Measurements from ENCODE around the gene PPP1CC.
"Not testable (repeated sequence)": the region's sequence is repeated elsewhere in the genome, so short reads cannot be mapped to it uniquely, and the experiment has no call there.

The PPP1CC gene

DNA sequence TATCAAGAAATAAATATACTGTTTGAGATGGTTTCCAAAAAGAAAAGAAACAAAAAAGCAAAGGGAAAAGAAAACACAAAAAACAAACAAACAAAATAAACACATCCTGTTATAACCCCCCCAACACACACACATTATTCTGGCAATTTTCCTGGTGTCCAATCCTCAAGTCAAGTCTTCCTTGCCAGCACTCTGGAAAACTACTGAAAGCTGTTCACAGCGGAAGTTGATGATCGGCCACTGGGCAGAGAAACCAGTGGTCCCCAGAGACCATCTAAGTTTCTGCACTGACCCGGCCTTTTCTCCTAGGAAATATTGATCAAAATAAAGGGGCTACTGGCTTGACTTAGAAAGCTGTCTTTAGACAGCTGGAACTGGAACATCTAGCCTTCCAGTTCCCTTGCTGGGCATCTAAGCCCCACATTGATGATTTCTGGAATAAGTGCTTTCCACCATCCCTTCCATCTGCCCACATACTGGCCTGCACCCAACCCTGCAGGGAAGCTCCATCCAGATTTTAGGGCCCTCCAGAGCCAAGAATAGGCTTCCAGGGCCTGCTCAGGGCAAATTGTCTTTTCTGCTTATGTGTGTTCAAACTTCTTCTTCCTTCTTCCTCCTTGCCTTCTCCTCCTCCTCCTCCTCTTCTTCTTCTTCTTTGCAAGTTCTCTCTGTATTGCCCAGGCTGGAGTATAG lies 11.6 kb upstream of the PPP1CC start:
- DNase-seq (ENCODE audit: low spot score): no peak

DNA sequence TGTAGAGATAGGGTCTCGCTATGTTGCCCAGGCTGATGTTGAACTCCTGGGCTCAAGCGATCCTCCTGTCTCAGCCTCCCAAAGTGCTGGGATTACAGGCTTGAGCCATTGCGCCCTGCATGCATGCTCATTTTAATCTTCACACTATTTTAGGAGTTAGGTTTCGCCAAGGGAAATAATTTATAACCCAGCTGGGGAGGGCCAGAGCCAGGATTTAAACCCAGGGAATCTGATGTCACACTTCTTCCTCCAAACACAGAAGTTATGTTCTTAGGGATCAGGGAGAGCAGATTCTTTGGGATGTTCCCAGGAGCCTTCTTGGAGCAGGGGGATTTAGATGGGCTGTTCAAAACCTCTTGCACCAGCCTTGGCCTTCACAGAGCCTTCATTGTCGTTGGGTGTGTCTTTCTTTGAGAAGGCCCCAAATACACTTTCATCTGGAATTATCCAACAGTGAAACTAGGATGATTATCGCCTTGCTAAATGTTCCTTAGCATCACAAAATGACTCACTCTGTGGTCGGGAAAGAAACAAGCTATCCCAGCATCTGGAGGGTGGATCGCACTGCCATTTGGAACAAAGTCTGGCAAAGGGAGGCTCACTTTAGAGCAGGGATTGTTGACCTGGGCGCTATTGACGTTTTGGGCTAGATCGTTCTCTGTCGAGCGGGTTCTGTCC lies 8.2 kb upstream of the PPP1CC start:
- DNase-seq (ENCODE audit: low spot score): no peak

DNA sequence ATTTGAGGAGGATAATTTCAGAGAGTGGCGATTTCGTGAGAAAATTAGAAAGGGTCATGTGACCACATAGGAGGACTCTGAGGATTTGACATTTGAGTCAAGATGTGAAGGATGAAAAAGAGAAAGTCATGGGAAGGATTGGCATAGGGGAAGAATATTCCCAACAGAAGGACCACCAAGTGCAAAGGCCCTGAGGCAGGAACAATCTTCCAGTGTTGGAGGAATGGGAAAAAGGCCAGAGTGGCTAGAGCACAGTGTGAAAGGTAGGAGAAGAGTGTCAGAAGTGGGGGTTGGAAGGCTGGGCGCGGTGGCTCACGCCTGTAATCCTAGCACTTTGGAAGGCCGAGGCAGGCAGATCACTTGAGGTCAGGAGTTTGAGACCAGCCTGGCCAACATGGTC lies 3.9 kb upstream of the PPP1CC start:
- DNase-seq (ENCODE audit: low spot score): no peak

DNA sequence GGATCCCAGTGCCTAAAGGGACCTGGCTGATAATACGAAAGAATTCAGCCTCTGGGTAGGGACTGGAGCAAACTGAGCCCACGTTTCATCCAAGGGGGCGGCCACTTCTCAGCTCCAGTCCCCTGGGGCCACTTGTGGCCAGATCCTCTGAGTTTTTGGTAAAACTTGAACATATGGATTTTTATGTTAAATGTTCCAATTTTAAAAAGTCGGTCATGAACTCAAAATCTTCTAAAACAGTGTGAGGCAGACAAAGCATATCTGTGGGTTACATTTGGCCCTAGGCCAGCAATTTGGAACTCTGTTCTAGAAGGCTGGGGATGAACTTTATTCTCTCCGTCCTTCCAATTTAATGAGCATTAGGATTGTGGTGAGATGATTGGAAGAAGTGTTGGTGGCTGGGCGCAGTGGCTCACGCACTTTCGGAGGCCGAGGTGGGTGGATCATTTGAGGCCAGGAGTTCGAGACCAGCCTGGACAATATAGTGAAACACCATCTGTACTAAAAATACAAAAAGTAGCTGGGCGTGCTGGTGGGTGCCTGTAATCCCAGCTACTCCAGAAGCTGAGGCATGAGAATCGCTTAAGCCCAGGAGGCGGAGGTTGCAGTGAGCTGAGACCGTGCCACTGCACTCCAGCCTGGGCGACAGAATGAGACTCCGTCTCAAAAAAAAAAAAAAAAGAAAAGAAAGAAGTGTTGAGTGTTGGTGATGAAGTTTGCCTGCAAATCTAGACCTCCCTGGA lies 3.0 kb upstream of the PPP1CC start:
- DNase-seq (ENCODE audit: low spot score): no peak

DNA sequence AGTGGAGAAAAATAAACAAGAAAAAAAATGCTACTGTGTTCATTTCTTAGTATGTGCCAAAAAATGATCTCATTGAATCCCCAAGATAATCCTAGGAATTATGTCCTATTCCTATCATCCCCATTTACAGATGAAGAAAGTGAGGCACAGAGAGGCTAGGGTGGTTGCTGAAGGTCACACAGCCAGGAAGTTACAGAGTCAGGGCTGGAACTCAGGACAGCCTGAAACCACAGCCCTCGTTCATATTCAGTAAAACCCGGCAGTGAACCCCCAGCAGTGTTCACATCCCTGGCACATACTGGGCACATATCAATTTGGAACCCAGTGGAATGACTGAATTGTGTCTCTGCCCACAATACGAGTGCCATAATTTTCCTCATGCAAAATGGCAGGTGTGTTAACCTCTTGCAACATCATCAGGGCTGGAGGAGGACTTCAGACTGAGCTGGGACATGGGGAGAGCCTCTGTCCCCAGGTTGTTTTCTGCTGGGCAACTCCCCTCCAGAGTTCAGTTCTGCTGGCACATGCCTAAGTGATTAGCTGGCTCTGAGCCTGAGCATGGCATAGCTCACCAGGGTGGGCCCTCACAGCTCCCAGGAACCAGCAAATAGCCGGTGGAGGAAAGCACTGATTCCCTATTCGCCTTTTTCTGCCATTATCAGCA lies 2.0 kb upstream of the PPP1CC start:
- DNase-seq (ENCODE audit: low spot score): no peak

DNA sequence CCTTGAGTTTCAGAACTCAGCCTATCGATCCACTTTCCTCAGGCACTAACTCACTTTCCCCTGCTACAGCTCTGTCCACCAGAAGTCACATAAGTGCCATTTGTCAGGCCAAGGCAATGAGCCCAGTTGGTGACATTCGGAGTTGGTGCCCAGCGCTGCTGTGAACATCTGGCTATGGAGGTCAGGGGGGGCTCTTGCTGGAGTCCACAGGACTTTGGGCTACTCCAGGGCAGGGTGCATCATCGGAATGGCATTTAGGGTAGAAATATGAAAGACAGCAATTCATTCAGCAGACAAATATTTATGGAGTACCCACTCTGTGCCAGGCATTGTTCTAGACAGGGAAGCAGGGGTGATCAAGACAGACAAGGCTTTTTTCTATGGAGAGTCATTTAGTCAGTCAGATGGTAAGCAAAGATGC lies 1.5 kb upstream of the PPP1CC start:
- no peak for DNase-seq (ENCODE audit: low spot score)

DNA sequence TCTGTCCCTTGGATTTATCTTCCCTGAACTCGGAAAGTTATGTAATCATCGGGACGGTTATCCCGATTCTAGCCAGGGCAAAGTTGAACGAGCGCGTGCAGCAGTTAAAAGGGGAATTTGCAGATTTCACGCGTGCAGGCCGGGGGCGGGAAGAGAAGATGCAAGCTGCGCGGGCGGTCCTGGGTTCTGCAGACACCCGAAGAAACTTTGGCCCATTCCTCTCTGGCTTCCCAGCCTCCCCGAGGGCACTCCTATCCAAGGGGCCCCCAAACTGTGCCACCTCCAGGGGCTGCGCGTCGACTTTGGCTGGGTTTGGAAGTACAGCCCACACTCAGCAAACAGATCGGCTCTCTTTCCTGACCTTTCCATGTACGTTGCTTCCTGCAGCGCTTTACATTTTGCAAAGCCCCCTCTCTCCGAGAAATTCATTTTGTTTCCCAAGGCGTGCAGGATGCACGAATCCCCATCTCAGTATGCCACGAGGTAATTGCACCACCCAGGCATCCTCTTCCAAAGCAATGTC lies 941 bp upstream of the PPP1CC start:
- no peak for DNase-seq (ENCODE audit: low spot score)

DNA sequence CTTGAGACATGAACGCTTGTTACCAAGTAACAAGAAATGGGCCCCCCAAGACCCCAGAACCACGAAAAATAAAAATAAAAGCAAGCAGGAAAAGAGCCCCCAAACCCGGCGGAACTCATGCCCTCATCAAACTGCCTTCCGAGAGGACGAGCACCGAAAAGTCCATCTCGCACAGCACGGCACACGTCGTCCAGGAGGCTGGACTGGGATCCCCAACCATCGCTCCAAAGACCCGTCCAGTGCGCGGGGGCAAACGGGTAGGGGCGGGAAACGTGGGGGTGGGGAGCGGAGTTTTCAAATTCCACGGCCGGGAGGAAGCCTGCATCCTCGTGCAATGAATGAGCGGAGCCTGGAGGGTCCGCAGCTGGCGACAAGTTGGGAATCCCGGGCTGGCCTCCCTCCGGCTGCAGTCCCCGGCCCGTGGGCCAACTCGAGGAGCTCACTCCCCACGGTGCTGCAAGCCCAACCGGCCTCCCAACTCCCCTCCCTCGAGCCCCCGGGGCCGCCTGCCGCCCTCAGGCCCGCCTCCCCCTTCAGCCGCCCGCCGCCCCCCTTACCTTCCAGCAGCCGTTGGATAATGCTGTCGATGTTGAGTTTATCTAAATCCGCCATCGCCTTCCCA lies 484 bp downstream of the PPP1CC start:
- DNase-seq (ENCODE audit: low spot score): no peak

DNA sequence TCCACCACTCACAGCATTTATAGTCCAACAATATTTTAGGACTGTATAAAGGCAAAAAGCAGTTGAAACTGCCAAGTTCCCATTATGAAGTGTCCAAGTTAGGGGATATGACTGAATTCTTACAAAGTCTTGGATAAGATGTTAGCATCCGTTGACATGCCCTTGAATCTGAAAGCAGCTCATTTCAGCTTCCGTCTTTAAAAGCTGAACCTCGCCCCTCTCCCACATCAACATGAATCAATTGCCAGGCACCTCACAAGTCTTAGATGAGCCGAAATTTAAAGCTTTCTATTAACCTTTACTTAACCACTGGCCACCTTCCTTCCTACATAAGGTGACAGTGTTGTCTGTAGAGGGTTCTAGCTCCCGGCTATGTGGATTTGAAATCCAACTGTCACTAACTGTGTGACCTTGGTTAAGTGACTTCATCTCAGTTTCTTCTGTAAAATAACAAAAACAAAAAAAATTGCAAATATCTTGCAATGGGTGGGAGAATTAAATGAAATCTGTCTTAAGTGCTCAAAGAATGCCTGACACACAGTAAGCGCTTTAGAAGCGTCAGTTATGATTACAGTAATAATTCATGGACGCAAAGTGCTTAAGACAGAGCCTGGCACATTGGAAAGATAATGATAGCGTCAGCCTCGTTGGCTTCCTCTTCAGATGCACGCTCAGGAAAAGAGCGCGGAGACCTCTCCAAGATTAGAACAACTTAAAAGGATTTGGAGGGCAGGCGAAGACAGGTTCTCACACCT lies 1.2 kb downstream of the PPP1CC start:
- DNase-seq (ENCODE audit: low spot score): peak; percentile 34

DNA sequence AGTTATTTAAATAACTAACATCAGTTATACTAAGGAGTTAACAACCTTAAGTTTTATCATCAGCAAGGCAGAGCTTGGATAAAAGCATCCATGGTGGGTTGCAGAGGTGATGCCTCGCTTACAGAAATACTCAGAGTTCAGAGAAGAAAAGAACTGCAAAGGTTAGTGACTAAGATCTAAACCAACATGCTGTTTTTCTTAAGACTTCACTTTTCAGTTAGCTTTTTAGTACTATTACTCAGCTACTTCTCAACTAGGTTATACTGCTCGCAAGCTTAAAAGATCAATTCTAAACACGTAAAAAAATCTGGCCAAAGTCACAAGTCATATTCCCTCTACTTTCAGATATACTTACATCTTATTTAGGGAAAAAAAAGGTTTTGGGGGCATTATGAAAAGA lies 2.8 kb downstream of the PPP1CC start:
- peak; percentile 41 for DNase-seq (ENCODE audit: low spot score)

DNA sequence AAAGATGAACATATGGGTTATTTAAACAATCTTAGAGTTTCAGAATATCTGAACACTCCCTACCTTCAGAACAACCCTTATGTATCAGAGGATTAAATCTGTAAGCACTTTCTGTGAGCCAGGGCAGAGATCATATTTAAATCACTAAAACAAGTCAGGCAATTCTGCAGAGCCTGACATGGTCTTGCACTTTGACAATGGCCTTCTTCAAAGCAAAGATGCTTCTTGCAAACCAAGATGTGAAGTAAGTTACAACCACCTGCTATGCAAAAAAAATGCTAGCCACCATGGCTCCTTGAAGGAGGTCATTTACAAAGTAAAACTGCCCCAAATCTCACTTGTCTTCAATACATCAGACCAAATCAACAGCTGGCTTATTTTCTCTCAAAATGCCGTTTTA lies 3.2 kb downstream of the PPP1CC start:
- DNase-seq (ENCODE audit: low spot score): no peak

DNA sequence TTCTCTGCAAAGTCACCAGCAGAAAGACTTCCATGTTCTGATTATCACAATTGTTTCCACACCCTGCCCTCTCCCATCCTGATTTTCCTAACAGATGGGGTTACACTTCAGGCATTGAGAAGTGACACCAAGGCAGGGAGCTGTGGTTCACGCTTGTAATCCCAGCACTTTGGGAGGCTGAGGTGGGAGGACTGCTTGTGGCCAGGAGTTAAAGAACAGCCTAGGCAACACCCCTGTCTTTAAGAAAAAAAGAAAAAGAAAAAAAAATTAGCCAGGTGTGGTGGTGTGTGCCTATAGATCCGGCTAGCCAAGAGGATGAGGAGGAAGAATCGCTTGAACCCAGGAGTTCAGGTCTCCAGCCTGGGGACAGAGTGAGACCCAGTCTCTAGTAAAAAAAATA lies 5.2 kb downstream of the PPP1CC start:
- no peak for DNase-seq (ENCODE audit: low spot score)

DNA sequence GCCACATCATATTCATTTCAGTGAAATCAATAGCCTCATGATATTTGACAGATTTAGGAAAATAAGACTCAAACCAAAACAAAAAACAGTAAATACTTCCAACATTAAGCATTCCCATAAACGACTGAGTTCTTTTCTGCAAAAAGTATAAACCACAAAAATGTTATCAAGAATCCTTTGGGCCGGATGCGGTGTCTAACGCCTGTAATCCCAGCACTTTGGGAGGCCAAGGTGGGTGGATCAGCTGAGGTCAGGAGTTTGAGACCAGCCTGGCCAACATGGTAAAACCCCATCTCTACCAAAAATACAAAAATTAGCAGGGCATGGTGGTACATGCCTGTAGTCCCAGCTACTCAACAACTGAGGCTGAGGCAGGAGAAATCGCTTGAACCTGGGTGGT lies 5.7 kb downstream of the PPP1CC start:
- DNase-seq (ENCODE audit: low spot score): not testable (repeated sequence)

DNA sequence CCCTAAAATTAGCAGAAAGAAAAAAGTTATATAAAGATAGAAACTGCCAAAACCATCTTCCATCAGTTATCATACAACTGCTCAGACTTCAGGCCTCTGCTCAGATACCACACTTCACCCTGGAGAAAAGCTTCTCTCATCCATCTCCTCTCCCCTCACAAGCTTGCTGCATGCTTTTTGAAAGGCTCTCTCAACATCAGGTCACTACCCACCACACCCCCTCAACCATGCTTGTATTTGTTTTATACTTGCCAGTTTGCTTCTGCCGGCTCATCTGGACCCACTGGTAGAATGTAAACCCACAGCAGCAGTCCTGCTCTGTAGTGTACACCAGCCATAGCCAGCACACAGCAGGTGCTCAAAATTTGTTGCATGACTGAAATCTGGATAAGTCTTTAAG lies 8.8 kb downstream of the PPP1CC start:
- DNase-seq (ENCODE audit: low spot score): no peak

DNA sequence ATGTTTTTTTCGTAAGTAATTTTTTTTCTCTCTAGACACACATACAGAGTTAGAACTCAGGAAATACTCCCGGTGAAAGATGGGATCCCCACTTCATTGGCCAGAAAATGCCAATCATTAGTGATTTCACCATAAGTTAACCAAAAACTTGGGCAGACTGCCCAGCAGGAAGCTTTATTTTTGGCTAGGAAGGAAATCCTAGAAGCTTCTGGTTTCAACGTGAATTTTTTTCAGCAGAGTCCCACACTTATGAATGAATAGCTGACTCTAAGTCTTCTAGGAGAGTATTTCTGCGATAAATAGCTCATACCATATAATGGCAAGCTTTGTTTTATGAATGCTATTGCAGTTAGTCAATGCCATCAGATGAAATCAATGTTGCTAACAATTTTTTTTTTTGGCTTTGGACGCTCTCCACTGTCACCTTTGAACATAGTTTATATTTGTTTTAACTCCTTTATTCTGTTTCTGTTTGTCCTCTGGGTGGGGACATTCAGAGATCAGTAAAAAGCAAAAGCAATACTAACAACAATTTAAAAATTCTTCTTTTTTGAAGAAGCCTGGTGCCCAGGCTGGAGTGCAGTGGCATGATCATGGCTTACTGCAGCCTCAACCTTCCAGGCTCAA lies 9.5 kb downstream of the PPP1CC start:
- no peak for DNase-seq (ENCODE audit: low spot score)

DNA sequence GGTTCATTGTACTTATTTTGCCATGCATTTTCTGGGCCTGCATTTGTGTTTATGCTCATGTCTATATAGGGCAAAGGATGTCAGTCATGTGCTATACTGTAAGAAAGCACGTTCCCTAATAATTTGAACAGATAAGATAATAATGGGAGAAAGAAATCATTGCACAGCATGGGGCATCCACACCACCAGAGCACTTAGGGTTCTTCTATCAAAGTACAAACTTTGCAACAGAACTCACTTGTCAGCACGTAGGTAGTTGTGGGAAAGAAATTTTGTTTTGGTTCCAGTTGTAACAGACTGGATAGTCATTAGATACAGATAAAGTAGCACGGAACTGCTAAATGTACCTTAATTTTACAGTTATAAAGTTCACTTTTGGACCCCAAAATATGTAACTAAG lies 10.1 kb downstream of the PPP1CC start:
- DNase-seq (ENCODE audit: low spot score): no peak

DNA sequence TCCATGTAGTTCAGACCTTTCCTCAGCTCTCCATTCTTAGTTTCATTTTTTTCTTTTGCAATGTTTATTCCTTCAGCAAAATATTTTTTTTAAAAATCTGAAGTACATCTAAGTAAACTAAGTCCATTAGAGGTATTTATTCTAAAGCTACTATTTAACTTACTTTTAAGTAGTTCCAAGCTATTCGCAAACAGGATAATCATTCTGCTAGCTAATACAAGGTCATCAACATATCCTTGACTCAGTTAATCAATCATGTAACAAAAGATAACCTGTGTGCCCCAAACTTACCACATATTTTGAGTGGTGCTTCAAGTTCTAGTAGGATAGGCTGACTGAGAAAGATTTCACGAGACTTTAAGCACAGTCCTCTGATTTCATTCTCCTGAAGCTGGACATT lies 11.2 kb downstream of the PPP1CC start:
- DNase-seq (ENCODE audit: low spot score): no peak

DNA sequence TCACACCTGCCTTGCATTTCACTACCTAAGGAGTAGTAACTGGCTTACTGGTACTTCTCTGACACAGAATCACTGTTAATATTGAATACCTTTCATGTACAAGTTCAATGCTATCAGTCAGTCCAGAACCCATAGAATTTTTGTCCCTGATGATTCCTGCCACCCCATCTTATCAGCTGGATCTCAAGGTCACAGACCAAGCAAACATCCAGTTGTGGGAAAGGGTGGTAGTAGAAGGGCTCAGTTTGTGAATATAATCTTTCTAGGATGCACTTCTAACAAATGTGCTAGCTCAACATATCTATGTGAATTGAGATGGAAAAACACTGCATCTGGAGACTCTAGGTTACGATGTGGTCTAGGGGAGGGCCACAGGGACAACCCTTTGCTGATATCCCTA lies 14.1 kb downstream of the PPP1CC start:
- no peak for DNase-seq (ENCODE audit: low spot score)

DNA sequence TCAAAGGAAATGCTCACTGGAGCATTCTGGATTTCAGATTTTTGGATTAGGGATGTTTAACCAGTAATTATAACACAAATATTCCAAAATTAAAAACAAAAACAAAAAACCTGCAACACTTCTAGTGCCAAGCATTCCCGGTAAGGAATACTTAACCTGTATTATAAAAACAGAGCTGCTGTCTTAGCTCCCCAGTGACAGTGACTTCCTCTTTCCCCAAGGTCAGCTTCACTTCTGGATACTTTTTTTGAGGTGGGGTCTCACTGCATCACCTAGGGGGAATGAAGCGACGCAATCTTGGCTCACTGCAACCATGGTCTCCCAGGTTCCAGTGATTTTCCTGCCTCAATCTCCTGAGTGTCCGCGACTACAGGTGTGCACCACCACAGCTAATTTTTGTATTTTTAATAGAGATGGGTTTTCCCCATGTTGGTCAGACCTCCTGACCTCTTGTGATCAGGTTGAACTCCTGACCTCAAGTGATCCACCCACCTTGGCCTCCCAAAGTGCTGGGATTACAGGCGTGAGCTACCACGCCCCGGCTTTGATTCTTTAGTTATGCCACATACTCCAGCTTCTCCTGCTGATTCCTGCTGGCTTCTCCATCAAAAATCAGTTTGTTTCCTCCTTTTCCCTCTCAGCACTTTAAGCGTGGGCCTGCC lies 15.9 kb downstream of the PPP1CC start:
- DNase-seq (ENCODE audit: low spot score): no peak

DNA sequence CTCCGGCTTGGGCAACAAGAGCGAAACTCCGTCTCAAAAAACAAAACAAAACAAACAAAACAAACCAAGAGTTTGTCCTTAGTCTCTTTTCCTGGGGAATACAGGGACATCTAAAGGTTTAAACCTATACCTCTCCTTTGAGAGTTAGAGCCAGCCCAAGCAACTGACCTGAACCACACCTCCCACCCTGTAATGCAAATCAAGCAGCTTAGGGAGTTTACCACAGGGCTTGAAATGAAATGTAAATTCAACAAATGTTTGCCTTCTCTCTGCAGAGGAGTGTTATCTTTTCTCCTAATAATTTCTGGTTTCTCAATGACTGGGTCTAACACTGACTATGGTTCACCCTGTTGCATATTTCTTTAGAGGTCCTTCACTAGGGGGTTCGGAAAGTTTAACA lies 16.7 kb downstream of the PPP1CC start:
- DNase-seq (ENCODE audit: low spot score): no peak
